HUDEP-2 (cell line): ENCODE results near the gene HTD2.
"Not testable (repeated sequence)": the region's sequence is repeated elsewhere in the genome, so short reads cannot be mapped to it uniquely, and the experiment has no call there.

Experiments
- DNase-seq, 76 experiments: peaks; one replicate each; lab custom pipeline; 2025; ENCODE audit not compliant: unreplicated experiment in 76 of 76; lab: John Stamatoyannopoulos, UW

The HTD2 gene

DNA sequence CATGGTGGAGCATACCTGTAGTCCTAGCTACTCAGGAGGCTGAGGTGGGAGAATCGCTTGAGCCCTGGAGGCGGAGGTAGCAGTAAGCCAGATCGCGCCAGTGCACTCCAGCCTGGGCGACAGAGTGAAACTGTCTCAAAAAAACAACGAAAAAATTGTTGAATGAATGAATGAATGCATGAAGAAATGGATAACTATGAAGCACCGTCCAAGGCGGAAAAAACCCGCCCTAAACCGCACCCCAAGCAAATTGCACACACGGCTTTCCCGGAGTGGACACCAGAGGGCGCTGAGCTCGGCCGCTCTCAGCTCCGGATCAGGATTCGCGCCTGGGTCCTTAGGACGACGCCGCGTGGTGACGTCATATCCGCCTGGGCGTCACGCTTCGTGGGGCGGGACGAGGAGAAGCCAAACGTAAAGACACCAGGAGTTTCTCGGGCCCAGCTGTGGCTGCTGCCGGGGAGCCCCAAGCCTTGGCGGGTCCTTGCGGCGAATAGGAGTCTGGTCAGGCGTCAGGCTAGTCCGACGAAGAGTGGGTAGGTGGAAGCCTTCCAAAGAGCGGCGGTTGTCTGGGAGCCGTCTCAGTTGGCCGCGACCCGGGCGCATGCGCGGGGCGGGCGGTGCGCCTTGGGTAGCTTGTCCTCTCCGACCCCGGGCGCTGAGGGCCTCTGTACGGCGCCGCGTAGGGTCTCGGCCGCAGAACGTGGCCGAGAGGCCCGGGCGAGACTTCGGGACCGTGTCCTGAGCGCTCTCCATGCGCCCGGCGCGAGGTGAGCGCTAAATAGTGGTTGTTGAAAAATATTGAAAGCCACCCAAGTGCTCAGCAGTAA, at the start of gene HTD2, which contains the start of gene RPP14:
Gene HTD2 (plus strand): TSS at position 639 of the 830 bp plus-strand sequence. CDS start 11,094 bp downstream, outside the sequence.
Gene RPP14 (plus strand): TSS at position 364 of the 830 bp plus-strand sequence. CDS start 4,085 bp downstream, outside the sequence.
- DNase-seq, result peak; percentile 45 to 96 (median 92)

DNA sequence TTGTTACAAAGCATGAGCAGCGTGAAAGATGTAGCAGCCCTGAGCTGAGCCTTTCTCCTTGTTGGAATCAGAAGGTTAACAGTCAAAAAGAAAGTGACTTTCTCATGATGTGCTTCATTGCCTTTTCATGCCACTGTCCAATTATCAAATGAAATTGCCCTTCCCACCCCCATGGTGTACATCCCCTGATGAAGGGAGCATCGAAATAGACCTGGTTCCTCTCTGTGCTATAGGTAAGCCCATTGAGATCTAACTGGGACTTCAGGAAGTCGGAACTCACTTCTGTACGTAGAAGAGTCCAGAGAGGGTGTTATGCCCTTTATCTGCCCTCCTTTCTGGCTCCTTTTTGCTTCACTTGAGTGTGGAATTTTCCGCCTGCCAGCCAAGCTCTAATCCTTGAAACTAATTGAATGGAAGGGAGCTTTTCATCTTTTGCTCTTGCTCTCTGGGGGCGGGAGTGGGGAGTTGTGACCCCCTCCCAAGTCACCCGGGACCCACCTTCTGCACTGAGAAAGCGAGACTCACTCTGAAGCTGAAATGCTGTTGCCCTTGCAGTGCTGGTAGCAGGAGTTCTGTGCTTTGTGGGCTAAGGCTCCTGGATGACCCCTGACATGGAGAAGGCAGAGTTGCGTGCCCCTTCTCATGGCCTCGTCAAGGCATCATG, 47.8 kb upstream of the HTD2 start:
- no peak for DNase-seq

DNA sequence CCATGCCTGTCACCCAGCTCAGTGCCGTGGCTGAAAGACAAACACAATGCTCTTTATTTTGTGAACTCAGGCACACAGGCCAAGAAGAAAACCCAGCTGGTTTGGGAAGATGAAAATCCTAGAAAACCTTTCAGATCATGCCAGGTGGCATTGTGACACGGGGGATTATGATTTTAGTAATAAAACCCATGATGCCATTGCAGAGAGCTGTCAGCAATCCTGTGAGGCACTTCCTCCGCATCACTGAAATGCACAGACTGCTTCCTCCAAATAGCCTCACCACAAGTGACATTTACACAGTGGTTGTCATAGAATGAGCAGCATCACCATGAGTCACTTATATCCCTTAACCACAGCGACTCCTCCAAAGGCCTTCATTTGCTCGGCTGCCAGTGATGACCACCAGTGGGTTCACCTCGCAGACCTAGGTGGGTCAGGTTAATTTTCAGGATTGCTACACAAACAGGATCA, 46.0 kb upstream of the HTD2 start:
- DNase-seq, result no peak

DNA sequence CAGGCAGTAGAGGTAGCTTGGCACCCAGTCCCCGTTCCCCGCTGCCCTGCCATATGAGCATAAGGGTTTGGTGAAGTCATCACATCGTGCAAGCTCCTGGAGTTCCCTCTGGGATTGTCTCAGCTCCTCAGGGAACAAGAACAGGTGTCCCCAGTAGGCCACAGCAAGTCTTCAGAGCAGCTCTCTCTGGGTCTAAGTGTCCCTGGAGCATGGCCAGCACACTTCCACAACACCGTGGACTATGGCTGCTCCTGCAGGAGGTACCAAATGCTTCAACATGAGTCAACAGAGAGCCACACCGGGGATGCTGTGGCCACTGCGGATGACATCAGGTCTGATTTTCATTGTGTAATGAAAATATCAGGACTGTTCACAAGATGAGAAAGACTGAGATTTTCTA, 45.6 kb upstream of the HTD2 start:
- no peak for DNase-seq

DNA sequence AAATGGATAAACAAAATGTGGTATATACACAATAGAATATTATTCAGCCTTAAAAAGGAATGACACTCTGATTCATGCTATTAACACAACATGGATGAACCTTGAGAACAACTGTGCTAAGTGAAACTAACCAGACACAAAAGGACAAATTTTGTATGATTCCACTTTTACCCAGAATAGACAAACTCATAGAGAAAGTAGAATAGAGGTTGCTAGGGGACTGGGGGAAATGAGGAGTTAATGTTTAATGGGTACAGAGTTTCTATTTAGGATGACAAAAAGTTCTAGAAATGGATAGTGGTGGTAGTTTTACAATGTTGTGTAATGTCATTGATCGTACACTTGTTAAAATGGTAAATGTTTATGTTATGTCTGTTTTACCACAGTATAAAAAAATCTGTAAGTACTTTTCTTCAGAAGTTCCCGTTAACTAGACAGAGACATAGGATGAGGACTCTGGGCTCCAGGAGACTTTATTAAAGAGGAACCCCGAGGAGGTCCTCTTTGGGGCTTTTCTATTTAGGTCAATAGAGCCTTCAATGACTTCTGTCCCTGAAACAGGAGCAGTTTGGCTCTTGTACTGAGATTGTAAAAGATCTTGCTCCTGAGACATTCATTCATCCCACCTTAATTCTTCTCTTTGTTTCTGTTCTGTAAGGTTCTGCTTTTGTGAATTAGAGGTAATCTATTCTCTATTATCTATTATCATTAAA, 44.2 kb upstream of the HTD2 start:
- no peak for DNase-seq

DNA sequence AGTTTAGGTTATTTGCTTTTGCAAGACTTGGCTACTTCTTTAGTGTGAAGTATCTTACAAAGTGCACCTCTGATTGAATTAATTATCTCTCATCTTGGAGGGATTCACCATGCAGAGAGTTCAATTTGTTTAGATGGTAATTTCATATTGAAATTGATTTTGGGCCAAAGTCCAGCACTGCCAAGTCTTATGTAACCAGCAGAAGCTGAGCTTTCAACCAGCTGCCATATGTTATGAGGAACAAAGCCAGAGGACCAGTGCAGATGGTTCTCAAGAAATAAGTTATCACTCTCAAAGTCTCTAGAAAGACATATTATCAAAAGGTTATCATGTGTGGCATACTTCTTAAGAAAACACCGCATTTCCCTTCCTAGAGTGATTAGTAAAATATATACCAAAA, 39.7 kb upstream of the HTD2 start:
- no peak for DNase-seq

DNA sequence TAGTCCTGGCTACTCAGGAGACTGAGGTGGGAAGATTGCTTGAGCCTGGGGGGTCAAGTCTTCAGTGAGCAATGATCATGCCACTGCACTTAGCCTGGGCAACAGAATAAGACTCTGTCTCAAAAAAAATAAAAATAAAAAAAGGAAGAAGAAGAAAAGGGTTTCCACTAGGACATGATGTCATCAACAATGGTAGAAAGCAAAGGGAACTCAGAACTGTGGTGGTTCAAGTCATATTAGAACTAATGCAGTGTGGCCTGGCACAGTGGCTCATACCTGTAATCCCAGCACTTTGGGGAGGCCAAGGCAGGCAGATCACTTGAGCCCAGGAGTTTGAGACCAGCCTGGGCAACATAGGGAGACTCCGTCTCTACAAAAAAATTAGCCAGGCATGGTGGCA, 38.8 kb upstream of the HTD2 start:
- DNase-seq, result not testable (repeated sequence)

DNA sequence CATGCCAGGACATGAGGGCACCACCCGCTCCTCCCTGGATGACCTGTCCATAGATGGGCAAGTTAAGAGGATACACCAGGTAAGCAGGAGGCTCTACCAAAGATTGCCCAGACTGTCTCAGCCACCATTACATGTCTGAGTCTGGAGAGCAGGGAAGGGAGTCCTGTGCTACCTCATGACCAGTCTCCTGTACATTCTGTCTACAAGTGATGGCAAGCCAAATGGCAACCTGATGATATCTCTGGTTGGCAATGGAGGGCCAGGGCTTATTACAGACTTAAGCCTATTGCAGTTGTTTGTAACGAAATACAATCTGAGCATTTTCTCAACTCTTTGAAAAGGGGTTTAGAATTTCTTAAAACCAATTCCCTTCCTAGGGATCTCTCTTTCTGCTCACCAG, 37.0 kb upstream of the HTD2 start:
- no peak for DNase-seq

DNA sequence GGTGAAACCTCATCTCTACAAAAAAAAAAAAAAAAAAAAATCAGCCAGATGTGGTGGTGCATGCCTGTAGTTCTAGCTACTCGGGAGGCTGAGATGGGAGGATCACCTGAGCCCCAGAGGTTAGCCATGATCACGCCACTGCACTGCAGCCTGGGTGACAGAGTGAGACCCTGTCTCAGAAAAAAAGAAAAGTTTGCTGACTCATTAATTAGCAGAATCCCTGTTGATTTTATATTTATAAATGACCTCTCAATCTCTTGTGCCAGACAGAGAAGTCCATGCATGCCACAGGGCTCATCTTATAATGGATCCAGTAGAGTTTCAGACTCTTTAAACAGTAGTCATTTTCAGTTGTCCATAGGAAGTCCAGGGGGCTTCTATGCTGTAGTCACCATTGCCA, 35.8 kb upstream of the HTD2 start:
- DNase-seq, result no peak

DNA sequence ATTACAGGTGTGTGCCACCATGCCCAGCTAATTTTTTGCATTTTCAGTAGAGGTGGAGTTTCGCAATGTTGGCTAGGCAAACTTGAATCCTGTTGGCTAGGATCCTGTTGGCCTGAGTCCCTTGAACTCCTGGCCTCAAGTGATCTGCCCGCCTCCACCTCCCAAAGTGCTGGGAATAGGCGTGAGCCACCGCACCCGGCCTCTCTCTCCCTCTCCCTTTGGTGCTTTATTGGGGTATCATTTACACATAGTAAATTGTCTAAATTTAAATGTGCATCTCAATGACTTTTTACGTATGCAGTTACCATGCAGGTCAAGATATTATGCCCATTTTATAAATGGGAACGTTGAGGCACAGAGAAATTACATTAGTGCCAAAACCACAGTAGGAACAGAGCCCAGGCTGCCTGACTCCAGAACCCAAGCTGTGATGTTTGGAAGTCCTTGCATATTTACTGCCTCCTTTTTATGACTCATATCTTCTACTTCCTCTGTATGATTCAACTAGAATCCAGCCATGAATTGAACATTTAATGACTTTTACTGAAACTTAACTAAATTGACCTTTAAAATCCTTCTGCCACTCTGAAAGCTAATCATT, 34.3 kb upstream of the HTD2 start:
- DNase-seq, result no peak

DNA sequence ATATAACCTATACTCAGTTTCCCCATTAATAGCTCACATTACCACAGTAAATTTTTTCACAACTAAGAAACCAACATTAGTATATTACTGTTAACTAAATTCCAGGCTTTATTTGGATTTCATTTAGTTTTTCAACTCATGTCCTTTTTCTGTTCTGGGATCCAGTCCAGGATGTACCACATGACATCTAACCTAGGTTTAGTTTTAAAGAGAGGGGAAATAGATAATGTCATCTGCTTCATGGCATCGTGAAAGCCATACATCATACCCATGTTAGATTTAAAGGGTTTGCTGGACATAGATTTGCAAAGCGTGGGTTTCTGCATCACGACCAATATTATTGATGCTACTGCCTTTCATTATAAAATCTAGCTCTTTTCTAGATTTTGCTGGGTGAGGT, 33.4 kb upstream of the HTD2 start:
- DNase-seq, result no peak

DNA sequence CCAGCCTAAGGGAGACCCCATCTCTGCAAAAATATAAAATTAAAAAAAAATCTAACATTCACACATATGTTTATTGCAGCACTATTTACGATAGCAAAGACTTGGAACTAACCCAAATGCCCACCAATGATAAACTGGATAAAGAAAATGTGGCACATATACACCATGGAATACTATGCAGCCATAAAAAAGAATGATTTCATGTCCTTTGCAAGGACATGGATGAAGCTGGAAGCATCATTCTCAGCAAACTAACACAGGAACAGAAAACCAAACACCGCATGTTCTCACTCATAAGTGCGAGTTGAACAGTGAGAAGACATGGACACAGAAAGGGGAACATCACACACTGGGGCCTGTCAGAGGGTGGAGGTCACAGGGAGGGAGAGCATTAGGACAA, 33.0 kb upstream of the HTD2 start:
- DNase-seq, result not testable (repeated sequence)

DNA sequence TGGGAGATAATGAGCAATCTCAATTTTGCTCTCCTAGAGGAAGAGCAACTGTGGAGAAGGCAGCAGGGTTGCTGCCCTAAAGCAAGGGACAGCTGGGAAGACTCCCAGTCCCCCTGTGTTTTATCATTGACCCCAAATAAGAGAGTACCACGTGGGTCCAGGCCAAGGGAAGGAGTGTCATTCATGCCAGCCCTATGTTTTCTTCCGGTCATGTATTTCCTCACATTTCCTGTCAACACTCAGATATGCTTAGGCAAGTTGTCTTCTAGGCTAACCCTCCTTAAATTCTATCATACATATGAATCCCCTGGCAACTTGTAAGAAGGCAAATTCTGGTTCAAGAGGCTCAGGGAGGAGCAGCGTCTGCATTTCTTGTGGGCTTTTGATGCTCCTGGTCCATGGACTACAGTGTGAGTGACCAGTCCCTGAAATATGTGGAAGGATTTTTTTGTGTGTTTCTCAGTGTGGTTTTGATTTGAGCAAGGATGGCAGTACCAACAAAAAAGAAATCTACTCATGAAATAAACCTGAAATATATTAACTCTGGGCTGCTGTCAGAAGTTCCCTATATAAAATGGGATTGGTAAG, 32.2 kb upstream of the HTD2 start:
- peak in 1 of 76 experiments; percentile 34 for DNase-seq

DNA sequence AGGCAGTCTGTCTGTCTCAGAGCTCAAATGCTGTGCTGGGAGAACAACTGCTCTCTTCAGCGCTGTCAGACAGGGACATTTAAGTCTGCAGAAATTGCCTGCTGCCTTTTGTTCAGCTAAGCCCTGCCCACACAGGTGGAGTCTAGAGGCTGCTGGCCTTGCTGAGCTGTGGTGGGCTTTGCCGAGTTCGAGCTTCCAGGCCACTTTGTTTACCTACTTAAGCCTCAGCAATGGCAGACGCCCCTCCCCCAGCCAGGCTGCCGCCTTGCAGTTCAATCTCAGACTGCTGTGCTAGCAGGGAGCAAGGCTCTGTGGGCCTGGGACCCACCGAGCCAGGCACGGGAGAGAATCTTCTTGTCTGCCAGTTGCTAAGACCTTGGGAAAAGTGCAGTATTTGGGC, 25.3 kb upstream of the HTD2 start:
- no peak for DNase-seq

DNA sequence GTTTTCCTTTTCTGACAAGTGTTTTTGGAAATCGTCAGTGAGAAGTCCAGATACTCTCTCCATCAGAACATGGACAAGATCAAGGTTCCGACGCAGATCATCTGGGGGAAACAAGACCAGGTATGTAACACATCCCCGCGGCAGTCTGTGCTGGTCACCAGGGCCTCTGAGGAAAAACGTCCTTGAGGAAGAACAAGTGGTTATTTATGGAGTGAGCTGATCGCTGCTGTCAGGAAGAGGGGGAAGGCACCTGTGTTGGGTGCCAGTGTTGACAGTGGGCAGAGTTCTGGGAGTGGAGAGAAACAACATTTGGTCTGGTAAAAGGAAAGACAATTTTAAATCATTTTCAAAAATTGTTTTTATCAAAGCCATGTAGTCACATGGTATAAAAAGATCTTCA, 21.0 kb upstream of the HTD2 start:
- DNase-seq, result no peak

DNA sequence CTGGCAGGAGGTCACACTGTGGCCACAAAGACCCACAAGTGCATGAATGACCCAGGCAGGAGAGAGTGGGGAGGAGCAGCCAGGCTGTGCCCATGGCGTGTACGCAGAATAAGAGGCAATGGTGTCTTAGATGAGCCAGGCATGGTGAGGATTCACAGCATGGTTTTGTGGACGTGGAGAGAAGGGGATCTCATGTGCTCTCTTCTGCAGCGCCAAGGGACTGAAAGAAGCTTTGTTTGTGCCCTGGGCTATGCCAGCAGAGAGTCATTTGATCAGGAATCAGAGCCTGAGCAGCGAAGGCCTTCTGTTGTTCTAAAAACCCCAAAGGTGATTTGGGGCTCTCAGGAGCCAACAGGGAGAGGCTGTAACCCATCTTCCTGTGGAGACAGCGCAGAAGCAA, 19.0 kb upstream of the HTD2 start:
- no peak for DNase-seq

DNA sequence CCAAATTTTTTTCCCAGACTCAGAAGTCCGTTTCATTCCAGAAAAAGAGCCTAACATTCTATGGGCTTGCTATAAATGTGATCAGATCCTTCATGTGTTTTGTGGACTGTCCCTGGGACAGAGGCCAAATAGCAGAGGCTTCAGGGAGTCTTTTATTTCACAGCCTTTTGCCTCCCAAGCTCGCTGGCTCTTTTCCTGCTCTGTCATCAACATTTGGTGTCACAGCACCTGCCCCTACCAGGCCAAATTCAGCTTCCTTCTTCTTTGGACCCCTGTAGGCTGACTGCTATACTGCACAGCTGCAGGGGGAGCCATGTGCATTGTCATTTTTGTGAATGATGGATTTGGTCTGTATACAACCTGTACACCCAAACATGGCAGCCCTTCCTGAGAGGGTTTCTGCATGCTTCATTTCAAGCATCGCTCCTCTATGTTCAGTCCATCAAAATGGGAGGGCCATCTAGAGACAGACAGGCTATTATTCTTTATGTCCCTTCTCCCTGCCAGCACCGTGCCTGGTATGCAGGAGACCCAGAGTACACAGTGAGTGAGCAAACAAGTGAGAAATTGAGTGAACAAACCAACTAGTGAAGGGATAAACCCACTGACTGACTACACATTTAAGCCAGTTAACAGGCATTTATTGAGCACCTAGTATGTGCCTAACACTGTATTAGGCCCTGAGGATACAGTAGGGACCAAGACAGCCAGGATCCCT, 18.1 kb upstream of the HTD2 start:
- peak in 4 of 76 experiments; percentile 1 to 9 (median 5) for DNase-seq

DNA sequence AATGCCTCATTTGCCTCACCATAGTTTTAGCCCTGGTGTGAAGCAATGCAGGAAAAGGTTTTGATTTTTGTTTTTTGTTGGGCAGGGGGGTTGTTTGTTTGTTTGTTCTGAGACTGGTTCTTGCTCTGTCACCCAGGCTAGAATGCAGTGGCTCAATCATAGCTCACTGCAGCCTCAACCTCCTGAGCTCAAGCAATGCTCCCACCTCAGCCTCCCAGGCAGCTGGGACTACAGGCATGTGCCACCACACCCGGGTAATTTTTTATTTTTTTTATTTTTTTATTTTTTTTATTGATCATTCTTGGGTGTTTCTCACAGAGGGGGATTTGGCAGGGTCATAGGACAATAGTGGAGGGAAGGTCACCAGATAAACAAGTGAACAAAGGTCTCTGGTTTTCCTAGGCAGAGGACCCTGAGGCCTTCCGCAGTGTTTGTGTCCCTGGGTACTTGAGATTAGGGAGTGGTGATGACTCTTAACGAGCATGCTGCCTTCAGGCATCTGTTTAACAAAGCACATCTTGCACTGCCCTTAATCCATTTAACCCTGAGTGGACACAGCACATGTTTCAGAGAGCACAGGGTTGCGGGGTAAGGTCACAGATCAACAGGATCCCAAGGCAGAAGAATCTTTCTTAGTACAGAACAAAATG, 17.2 kb upstream of the HTD2 start:
- not testable (repeated sequence) for DNase-seq

DNA sequence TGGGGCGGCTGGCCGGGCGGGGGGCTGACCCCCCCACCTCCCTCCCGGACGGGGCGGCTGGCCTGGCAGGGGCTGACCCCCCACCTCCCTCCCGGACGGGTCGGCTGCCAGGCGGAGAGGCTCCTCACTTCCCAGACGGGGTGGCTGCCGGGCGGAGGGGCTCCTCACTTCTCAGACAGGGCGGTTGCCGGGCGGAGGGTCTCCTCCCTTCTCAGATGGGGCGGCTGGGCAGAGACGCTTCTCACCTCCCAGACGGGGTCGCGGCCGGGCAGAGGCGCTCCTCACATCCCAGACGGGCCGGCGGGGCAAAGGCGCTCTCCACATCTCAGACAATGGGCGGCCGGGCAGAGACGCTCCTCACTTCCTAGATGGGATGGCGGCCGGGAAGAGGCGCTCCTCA, 15.9 kb upstream of the HTD2 start:
- DNase-seq, result not testable (repeated sequence)
